HepG2 (cell line): ENCODE data around the gene ZNF175. TPM values are rescaled to one million over a fixed set of nuclear protein-coding genes. Genes with fewer than 3 reads are reported as not detected.

Source experiments
- ARNT2 ChIP-seq: sonication (generic); formaldehyde crosslinking; IDR thresholded peaks from 2 replicates; pipeline ENCODE4 v1.8.0; 2022; ENCODE audit warnings: mild to moderate bottlenecking, low read depth, missing genetic modification reagents, moderate library complexity
- ETS1 ChIP-seq: sonication (generic); formaldehyde crosslinking; IDR thresholded peaks from 2 replicates; pipeline ENCODE4 v1.4.0; 2020; ENCODE audit warnings: missing genetic modification reagents
- KDM5B ChIP-seq: sonication (generic); formaldehyde crosslinking; IDR thresholded peaks from 2 replicates; pipeline ENCODE4 v1.4.0; 2020; ENCODE audit warnings: missing genetic modification reagents, mild to moderate bottlenecking, borderline replicate concordance
- MIXL1 ChIP-seq: IDR thresholded peaks from 2 replicates; pipeline ENCODE4 v1.6.1; 2016
- SALL2 ChIP-seq: sonication (generic); formaldehyde crosslinking; IDR thresholded peaks from 2 replicates; pipeline ENCODE4 v1.8.1; 2023; ENCODE audit warnings: mild to moderate bottlenecking, missing genetic modification reagents, inconsistent platforms
- SP1 ChIP-seq, 2 experiments: fragments of 450-650 bp in 1 of 2; sonication (generic) in 1 of 2; formaldehyde crosslinking in 1 of 2; IDR thresholded peaks; 2 replicates each; pipeline versions ENCODE4 v1.4.0 to v1.6.1; 2016 to 2020; ENCODE audit warnings: missing genetic modification reagents in 1 of 2
- SRSF9 ChIP-seq: fragments of 200-400 bp; formaldehyde crosslinking; IDR thresholded peaks from 2 replicates; pipeline ENCODE4 v1.6.1; 2018; ENCODE audit warnings: borderline replicate concordance, mild to moderate bottlenecking, low read depth, low read length; ENCODE audit not compliant: insufficient read depth, poor library complexity, severe bottlenecking
- UBTF ChIP-seq: sonication (generic); formaldehyde crosslinking; IDR thresholded peaks from 2 replicates; pipeline ENCODE4 v1.4.0; 2020; ENCODE audit warnings: mild to moderate bottlenecking, missing genetic modification reagents
- ZMAT3 ChIP-seq: sonication (generic); formaldehyde crosslinking; conservative IDR thresholded peaks from 2 replicates; pipeline ENCODE4 v1.7.0; 2021; ENCODE audit warnings: missing genetic modification reagents
- polyA plus RNA-seq, 8 experiments: library from polyadenylated mRNA; depleted of rRNA in 3 of 8; stranded (reverse) in 7 of 8; unstranded in 1 of 8; fragments of >200 nt; fragmentation: Illumina TruSeq in 4 of 8; extraction: Trizol in 4 of 8; gene quantifications; 2 replicates each; pipeline versions ENCODE4 v1.2.1 to v1.2.3, GENCODE V29; 2011 to 2016; ENCODE audit warnings: low read depth in 4 of 8, missing spikeins in 1 of 8, mixed read lengths in 1 of 8; ENCODE audit not compliant: insufficient read depth in 1 of 8
- total RNA-seq, 5 experiments: library from RNA; depleted of rRNA; stranded (reverse); fragments of >200 nt; fragmentation: Illumina TruSeq; extraction: Trizol; gene quantifications; 2 replicates each; pipeline ENCODE4 v1.2.3, GENCODE V29; 2016; ENCODE audit warnings: low read depth in 1 of 5
- TF ChIP-seq, protein P1 (sequence below): sonication (generic); formaldehyde crosslinking; IDR thresholded peaks from 2 replicates; pipeline ENCODE4 v1.4.0; 2020; ENCODE audit warnings: missing genetic modification reagents, borderline replicate concordance
- TF ChIP-seq, protein P2 (sequence below): sonication (generic); formaldehyde crosslinking; IDR thresholded peaks from 2 replicates; pipeline ENCODE4 v1.4.0; 2020; ENCODE audit warnings: missing genetic modification reagents, mild to moderate bottlenecking, borderline replicate concordance
- TF ChIP-seq, protein P3 (sequence below): sonication (generic); formaldehyde crosslinking; IDR thresholded peaks from 2 replicates; pipeline ENCODE4 v1.4.0; 2020; ENCODE audit warnings: missing genetic modification reagents
- TF ChIP-seq, protein P4 (sequence below): sonication (generic); formaldehyde crosslinking; IDR thresholded peaks from 2 replicates; pipeline ENCODE4 v1.5.1; 2020; ENCODE audit warnings: missing genetic modification reagents, mild to moderate bottlenecking, borderline replicate concordance

ZNF175 gene
- total and polyA plus RNA-seq, 2 of the 13 experiments (the other 11 are each of a cell fraction or from before 2014, with no cell fraction given), result 1.2 to 1.5 TPM

- TF ChIP-seq, protein P1, sequence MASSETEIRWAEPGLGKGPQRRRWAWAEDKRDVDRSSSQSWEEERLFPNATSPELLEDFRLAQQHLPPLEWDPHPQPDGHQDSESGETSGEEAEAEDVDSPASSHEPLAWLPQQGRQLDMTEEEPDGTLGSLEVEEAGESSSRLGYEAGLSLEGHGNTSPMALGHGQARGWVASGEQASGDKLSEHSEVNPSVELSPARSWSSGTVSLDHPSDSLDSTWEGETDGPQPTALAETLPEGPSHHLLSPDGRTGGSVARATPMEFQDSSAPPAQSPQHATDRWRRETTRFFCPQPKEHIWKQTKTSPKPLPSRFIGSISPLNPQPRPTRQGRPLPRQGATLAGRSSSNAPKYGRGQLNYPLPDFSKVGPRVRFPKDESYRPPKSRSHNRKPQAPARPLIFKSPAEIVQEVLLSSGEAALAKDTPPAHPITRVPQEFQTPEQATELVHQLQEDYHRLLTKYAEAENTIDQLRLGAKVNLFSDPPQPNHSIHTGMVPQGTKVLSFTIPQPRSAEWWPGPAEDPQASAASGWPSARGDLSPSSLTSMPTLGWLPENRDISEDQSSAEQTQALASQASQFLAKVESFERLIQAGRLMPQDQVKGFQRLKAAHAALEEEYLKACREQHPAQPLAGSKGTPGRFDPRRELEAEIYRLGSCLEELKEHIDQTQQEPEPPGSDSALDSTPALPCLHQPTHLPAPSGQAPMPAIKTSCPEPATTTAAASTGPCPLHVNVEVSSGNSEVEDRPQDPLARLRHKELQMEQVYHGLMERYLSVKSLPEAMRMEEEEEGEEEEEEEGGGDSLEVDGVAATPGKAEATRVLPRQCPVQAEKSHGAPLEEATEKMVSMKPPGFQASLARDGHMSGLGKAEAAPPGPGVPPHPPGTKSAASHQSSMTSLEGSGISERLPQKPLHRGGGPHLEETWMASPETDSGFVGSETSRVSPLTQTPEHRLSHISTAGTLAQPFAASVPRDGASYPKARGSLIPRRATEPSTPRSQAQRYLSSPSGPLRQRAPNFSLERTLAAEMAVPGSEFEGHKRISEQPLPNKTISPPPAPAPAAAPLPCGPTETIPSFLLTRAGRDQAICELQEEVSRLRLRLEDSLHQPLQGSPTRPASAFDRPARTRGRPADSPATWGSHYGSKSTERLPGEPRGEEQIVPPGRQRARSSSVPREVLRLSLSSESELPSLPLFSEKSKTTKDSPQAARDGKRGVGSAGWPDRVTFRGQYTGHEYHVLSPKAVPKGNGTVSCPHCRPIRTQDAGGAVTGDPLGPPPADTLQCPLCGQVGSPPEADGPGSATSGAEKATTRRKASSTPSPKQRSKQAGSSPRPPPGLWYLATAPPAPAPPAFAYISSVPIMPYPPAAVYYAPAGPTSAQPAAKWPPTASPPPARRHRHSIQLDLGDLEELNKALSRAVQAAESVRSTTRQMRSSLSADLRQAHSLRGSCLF, result peak; percentile 93; the same call in 1 of the 2 replicates
- TF ChIP-seq ZMAT3 (peak; percentile 67; the same call in 1 of the 2 replicates), KDM5B (peak; percentile 79; the same call in 1 of the 2 replicates), ETS1 (CRISPR knock-in tag) (peak; percentile 93; the same call in 1 of the 2 replicates), ARNT2 (CRISPR knock-in tag) (peak; percentile 78; the same call in 1 of the 2 replicates), SP1 (IDR thresholded peaks at IDR 0.05) (no peak), SP1 (CRISPR knock-in tag; IDR thresholded peaks at IDR 0.05) (peak; percentile 30; the same call in 1 of the 2 replicates), UBTF (CRISPR knock-in tag) (no peak), MIXL1 (CRISPR knock-in tag) (peak; percentile 92), SALL2 (peak; percentile 55; the same call in 1 of the 2 replicates), SRSF9 (no peak)
- TF ChIP-seq, protein P2, sequence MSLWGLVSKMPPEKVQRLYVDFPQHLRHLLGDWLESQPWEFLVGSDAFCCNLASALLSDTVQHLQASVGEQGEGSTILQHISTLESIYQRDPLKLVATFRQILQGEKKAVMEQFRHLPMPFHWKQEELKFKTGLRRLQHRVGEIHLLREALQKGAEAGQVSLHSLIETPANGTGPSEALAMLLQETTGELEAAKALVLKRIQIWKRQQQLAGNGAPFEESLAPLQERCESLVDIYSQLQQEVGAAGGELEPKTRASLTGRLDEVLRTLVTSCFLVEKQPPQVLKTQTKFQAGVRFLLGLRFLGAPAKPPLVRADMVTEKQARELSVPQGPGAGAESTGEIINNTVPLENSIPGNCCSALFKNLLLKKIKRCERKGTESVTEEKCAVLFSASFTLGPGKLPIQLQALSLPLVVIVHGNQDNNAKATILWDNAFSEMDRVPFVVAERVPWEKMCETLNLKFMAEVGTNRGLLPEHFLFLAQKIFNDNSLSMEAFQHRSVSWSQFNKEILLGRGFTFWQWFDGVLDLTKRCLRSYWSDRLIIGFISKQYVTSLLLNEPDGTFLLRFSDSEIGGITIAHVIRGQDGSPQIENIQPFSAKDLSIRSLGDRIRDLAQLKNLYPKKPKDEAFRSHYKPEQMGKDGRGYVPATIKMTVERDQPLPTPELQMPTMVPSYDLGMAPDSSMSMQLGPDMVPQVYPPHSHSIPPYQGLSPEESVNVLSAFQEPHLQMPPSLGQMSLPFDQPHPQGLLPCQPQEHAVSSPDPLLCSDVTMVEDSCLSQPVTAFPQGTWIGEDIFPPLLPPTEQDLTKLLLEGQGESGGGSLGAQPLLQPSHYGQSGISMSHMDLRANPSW (CRISPR knock-in tag), result no peak
- TF ChIP-seq, protein P3, sequence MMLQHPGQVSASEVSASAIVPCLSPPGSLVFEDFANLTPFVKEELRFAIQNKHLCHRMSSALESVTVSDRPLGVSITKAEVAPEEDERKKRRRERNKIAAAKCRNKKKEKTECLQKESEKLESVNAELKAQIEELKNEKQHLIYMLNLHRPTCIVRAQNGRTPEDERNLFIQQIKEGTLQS (CRISPR knock-in tag), result peak; percentile 64; the same call in 1 of the 2 replicates
- TF ChIP-seq, protein P4, sequence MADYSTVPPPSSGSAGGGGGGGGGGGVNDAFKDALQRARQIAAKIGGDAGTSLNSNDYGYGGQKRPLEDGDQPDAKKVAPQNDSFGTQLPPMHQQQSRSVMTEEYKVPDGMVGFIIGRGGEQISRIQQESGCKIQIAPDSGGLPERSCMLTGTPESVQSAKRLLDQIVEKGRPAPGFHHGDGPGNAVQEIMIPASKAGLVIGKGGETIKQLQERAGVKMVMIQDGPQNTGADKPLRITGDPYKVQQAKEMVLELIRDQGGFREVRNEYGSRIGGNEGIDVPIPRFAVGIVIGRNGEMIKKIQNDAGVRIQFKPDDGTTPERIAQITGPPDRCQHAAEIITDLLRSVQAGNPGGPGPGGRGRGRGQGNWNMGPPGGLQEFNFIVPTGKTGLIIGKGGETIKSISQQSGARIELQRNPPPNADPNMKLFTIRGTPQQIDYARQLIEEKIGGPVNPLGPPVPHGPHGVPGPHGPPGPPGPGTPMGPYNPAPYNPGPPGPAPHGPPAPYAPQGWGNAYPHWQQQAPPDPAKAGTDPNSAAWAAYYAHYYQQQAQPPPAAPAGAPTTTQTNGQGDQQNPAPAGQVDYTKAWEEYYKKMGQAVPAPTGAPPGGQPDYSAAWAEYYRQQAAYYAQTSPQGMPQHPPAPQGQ (CRISPR knock-in tag), result no peak
These were observed 37.0 kb downstream of the ZNF175 start (continued) for GRCh38 chr19:51607920-51608562.
